Kidney (tissue), 14 donors: ENCODE data around the gene POMT2. TPM values are rescaled to one million over a fixed set of nuclear protein-coding genes. Genes with fewer than 3 reads are reported as not detected.

ENCODE experiments used
- DNase-seq, 5 donors: peaks; one replicate each; pipeline ENCODE4 v3.0.0-alpha.2; 2013 to 2020
- FAIRE-seq: peaks from 2 replicates; lab custom pipeline; 2012; peaks lifted over from hg19 to GRCh38; lab: Jason Lieb, UNC
- H3K27ac ChIP-seq, 2 donors: one replicate each; pipeline ENCODE4 v1.7.0; 2013; ENCODE audit warnings: low read depth in 2 of 2, low read length in 2 of 2, inconsistent platforms in 1 of 2
- H3K27me3 ChIP-seq: one replicate; pipeline ENCODE4 v1.7.1; 2013; ENCODE audit warnings: low read length, inconsistent platforms; ENCODE audit not compliant: control insufficient read depth, insufficient read depth
- H3K36me3 ChIP-seq, 3 donors: one replicate each; pipeline versions ENCODE4 v1.7.0 to v1.7.1; 2013; ENCODE audit warnings: low read length in 3 of 3, control low read depth in 1 of 3, inconsistent platforms in 1 of 3; ENCODE audit not compliant: insufficient read depth in 3 of 3, control insufficient read depth in 2 of 3
- H3K4me1 ChIP-seq, 3 donors: one replicate each; pipeline versions ENCODE4 v1.7.0 to v1.7.1; 2013; ENCODE audit warnings: low read length in 3 of 3, inconsistent platforms in 1 of 3, low read depth in 1 of 3; ENCODE audit not compliant: control insufficient read depth in 2 of 3, insufficient read depth in 2 of 3
- H3K4me3 ChIP-seq, 3 donors: one replicate each; pipeline versions ENCODE4 v1.7.0 to v1.8.1; 2013; ENCODE audit warnings: low read length in 3 of 3, control low read depth in 1 of 3, inconsistent platforms in 1 of 3
- H3K9ac ChIP-seq, 3 donors: one replicate each; pipeline versions ENCODE4 v1.7.0 to v1.7.1; 2013; ENCODE audit warnings: low read length in 3 of 3, control low read depth in 1 of 3, inconsistent platforms in 1 of 3
- H3K9me3 ChIP-seq, 3 donors: one replicate each; pipeline versions ENCODE4 v1.7.0 to v1.7.1; 2013; ENCODE audit warnings: low read length in 3 of 3, control low read depth in 1 of 3, inconsistent platforms in 1 of 3; ENCODE audit not compliant: control insufficient read depth in 2 of 3, insufficient read depth in 1 of 3
- CTCF ChIP-seq: IDR thresholded peaks from 3 replicates; pipeline ENCODE4 v1.5.1; 2012; ENCODE audit warnings: mild to moderate bottlenecking, moderate library complexity, borderline replicate concordance; ENCODE audit not compliant: insufficient read depth; ENCODE audit errors: extremely low read depth
- intact Hi-C: fragments of 100-400 bp; cut with DNase I; formaldehyde crosslinking; loops from one replicate; pipeline ENCODE4 v1.11.1; 2022
- polyA plus RNA-seq: library from polyadenylated mRNA; stranded (reverse); fragments of 350-450 nt; fragmentation: Illumina TruSeq; extraction: RNeasy Lipid Tissue Mini Kit (QIAGEN cat#74804); gene quantifications from one replicate; pipeline ENCODE4 v1.2.3, GENCODE V29; 2014; ENCODE audit warnings: low read depth, low replicate concordance; ENCODE audit not compliant: insufficient read depth
- total RNA-seq: library from RNA; stranded (reverse); fragmentation: NEBNext Ultra II Directional; extraction: Animal tissue kit (Norgen Biotek cat#: 25700); gene quantifications from one replicate; pipeline ENCODE4 v1.2.1, GENCODE V29; 2021
- donor health status: control.
- donor health status: control.
- donor health status: control.
- donor health status: control.
- donor health status: control.
- donor health status: DM: yes; HTN: yes; CAD: no.
- donor health status: Normal renal cell carcinoma (clear cell type).

POMT2 gene
- total and polyA plus RNA-seq, 2 donors from 2014 or later, result 18.2 to 34.7 TPM

DNA sequence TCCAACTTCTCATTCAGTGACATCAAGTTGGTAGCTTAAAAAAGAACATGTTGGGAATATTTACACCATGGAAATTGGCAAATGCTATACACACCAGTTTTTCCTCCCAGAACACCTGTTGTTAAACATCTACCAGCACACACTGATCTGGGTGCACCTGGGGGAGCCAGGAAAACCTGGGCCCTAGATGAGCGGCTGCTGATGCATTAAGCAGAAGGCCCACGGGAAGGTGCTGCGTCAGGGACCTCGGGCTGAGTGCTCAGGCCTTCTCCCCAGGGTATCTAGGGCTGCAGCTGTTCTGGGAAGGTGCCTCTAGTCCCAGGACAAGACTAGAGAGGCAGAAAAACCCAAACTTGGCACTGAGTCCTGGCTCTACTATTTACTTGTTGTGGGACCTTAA lies 46.9 kb downstream of the POMT2 start:
- no peak for TF ChIP-seq CTCF
- FAIRE-seq (no peak), DNase-seq (no peak)
- H3K9me3 ChIP-seq, result peaks cover 0 to 10% (median 0%) of the 10 kb centered on the region in 3 donors
- no peaks in the 10 kb centered on the region for H3K4me1 ChIP-seq
- peaks cover 0 to 8% (median 4%) of the 10 kb centered on the region in 3 donors for H3K36me3 ChIP-seq
- no peak overlapping the region for H3K9ac ChIP-seq
- no peak overlapping the region for H3K27ac ChIP-seq
- intact Hi-C loops, result no loop called here
- peaks cover 4% of the 10 kb centered on the region for H3K27me3 ChIP-seq
- no peak overlapping the region for H3K4me3 ChIP-seq

- Histone ChIP-seq H3K36me3 (peaks cover 0 to 4% (median 4%) of the 10 kb centered on the region in 3 donors), H3K4me1 (no peaks in the 10 kb centered on the region), H3K27me3 (peaks cover 4% of the 10 kb centered on the region), H3K9me3 (peaks cover 0 to 17% (median 0%) of the 10 kb centered on the region in 3 donors), H3K9ac (no peak overlapping the region), H3K27ac (no peak overlapping the region), H3K4me3 (no peak overlapping the region)
- intact Hi-C loops, result no loop called here
- FAIRE-seq (no peak), DNase-seq (no peak)
- TF ChIP-seq CTCF, result no peak
Observed at GRCh38 chr14:77272261-77272660, 48.4 kb downstream of the POMT2 start.

GRCh38 chr14:77271113-77271710 lies 49.5 kb downstream of the POMT2 start, which contains the start of gene NGB:
NGB (minus strand) TSS chr14:77271206; CDS start chr14:77270937, 269 bp downstream.
- FAIRE-seq (no peak), DNase-seq (no peak)
- Histone ChIP-seq H3K9me3 (peaks cover 0 to 17% (median 0%) of the 10 kb centered on the region in 3 donors), H3K27me3 (peaks cover 4% of the 10 kb centered on the region), H3K9ac (no peak within 1 kb of the TSS), H3K27ac (no peak within 1 kb of the TSS), H3K4me1 (no peaks in the 10 kb centered on the region), H3K36me3 (peaks cover 0 to 1% (median 0%) of the 10 kb centered on the region in 3 donors), H3K4me3 (no peak within 1 kb of the TSS)
- intact Hi-C loops, result no loop called here
- TF ChIP-seq CTCF, result no peak
